Upper lobe of left lung (tissue), 4 donors: Measurements from ENCODE around the gene C11orf24.

Source experiments
- CTCF ChIP-seq, 6 experiments: fragments of 450-650 bp in 4 of 6; fragments of 200-600 bp in 2 of 6; sonication (generic) in 2 of 6; IDR thresholded peaks; one replicate each; pipeline ENCODE4 v1.5.1; 2016 to 2019; ENCODE audit warnings: antibody characterized with exemption in 6 of 6
- POLR2A ChIP-seq, 4 donors: fragments of 450-650 bp; IDR thresholded peaks; one replicate each; pipeline ENCODE4 v1.5.1; 2016 to 2017; ENCODE audit warnings: antibody characterized with exemption in 4 of 4, mild to moderate bottlenecking in 2 of 4
- POLR2AphosphoS5 ChIP-seq, 2 donors: sonication (generic); formaldehyde crosslinking; IDR thresholded peaks; one replicate each; pipeline ENCODE4 v1.5.1; 2017; ENCODE audit warnings: antibody characterized with exemption in 2 of 2

- TF ChIP-seq CTCF (IDR thresholded peaks at IDR 0.05) (no peak), POLR2AphosphoS5 (IDR thresholded peaks at IDR 0.05) (no peak), POLR2A (IDR thresholded peaks at IDR 0.05) (no peak)
Measured at GRCh38 chr11:68223275-68223674, 48.5 kb downstream of the C11orf24 start.
